GM21576 (cell line): Measurements from ENCODE around the gene MEF2D.

Experiments used
- ATAC-seq: cut with Tn5 transposase; IDR thresholded peaks from one replicate; pipeline ENCODE4 v1.9.1; 2021; ENCODE audit warnings: mild to moderate bottlenecking, moderate library complexity; ENCODE audit not compliant: unreplicated experiment

Gene MEF2D

GRCh38 chr1:156448134-156448967 is 52.2 kb downstream of the MEF2D start:
- ATAC-seq, result no peak

- no peak for ATAC-seq
Observed at GRCh38 chr1:156445789-156446263, 54.7 kb downstream of the MEF2D start.

GRCh38 chr1:156444407-156445001 is 56.1 kb downstream of the MEF2D start:
- no peak for ATAC-seq

GRCh38 chr1:156443286-156443685 is 57.3 kb downstream of the MEF2D start:
- ATAC-seq, result no peak

- ATAC-seq, result no peak
Observed at GRCh38 chr1:156440654-156441437, 59.7 kb downstream of the MEF2D start.

- ATAC-seq, result no peak
Observed at GRCh38 chr1:156439777-156440183, 60.8 kb downstream of the MEF2D start.

GRCh38 chr1:156439036-156439776 is 61.4 kb downstream of the MEF2D start:
- ATAC-seq, result no peak

- ATAC-seq, result no peak
Observed at GRCh38 chr1:156438278-156438987, 62.1 kb downstream of the MEF2D start.

- ATAC-seq, result no peak
Observed at GRCh38 chr1:156437037-156437867, 63.3 kb downstream of the MEF2D start.

GRCh38 chr1:156436141-156437036 is 64.2 kb downstream of the MEF2D start:
- ATAC-seq, result no peak

GRCh38 chr1:156435545-156436140 is 64.9 kb downstream of the MEF2D start:
- ATAC-seq, result no peak

GRCh38 chr1:156434989-156435544 is 65.5 kb downstream of the MEF2D start:
- ATAC-seq, result no peak

- no peak for ATAC-seq
Observed at GRCh38 chr1:156433602-156434001, 67.0 kb downstream of the MEF2D start.

- ATAC-seq, result no peak
Observed at GRCh38 chr1:156433032-156433431, 67.5 kb downstream of the MEF2D start.

GRCh38 chr1:156432669-156433018 is 67.9 kb downstream of the MEF2D start:
- no peak for ATAC-seq

- ATAC-seq, result no peak
Observed at GRCh38 chr1:156431769-156432668, 68.6 kb downstream of the MEF2D start.

GRCh38 chr1:156431366-156431765 is 69.2 kb downstream of the MEF2D start:
- ATAC-seq, result no peak
